ENCODE data around the gene TAOK1.

- TF ChIP-seq EZH2 (IDR thresholded peaks at IDR 0.05; ENCODE audit: borderline replicate concordance) (no peak), CTCF (IDR thresholded peaks at IDR 0.05; ENCODE audit: poor library complexity) (no peak), EZH2phosphoT487 (IDR thresholded peaks at IDR 0.05; ENCODE audit: low read depth, severe bottlenecking, unreplicated experiment) (no peak)
Measured at GRCh38 chr17:29420128-29420527, 30.0 kb downstream of the TAOK1 start.

Measured in hepatocyte (in vitro differentiated cells).